ENCODE results near the gene ACTR2.

Gene ACTR2

GRCh38 chr2:65281627-65282351 is 54.2 kb downstream of the ACTR2 start:
- no peak for DNase-seq

- DNase-seq: no peak
Observed at GRCh38 chr2:65282477-65283053, 54.9 kb downstream of the ACTR2 start.

DNA sequence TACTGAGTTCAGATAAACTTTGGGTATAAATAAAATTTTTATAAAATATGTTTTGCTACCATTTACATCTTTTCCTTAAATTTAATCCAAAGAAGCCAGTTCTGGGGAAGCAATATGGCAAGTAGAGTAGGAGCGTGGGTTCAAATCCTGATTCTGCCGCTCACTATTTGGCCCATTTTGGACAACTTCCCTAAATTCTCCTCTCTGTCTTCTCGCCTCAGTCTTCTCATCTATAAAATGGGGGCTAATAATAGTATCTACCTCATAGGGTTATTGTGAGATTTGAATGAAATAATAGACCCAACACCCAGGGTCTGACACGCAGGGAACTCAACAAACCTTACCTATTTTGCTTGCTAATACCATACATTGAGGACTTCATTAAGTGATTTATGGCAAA is 59.7 kb downstream of the ACTR2 start:
- DNase-seq: no peak

GRCh38 chr2:65291216-65292105 is 63.8 kb downstream of the ACTR2 start:
- DNase-seq: no peak

DNA sequence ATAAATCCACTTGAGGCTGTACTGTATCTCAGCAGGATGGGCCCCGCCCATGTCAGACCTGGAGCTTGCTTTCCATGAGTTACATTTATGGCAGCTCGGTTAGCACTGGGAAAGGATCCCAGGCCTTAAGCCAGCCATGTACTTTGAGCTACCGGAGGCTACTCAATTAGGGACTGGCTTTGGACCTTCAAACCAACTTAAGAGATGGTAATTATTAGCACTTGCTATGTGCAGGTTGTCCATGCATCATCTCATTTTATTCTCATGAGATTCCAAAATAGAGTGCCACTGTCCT is 64.4 kb downstream of the ACTR2 start:
- DNase-seq: no peak

DNA sequence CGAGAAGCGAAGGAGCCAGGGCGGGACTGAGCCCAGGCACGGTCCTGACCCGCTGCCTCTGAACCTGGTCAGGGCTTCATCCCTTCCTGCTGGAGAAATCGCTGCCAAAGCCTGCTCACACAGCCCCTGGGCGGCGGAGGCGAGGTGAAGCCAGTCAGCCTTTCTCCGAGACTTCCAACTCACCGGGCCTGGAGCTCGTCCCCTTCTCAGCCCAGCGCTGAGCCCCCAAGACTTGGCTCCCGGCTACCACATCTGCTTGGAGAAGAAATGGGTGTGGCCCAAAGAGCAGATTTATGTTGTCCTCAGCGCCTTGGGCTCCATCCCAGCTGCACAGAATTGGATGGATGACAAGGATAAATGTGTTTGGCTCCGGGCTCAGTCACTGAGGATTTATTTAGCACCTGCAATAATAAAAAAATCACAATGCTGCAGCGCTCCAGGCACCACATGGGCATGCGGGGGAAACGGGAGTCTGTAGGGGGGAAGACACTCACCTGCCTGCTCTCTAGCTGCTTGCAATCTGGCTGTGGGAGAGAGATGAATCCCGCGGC is 64.9 kb downstream of the ACTR2 start:
- DNase-seq: no peak

DNA sequence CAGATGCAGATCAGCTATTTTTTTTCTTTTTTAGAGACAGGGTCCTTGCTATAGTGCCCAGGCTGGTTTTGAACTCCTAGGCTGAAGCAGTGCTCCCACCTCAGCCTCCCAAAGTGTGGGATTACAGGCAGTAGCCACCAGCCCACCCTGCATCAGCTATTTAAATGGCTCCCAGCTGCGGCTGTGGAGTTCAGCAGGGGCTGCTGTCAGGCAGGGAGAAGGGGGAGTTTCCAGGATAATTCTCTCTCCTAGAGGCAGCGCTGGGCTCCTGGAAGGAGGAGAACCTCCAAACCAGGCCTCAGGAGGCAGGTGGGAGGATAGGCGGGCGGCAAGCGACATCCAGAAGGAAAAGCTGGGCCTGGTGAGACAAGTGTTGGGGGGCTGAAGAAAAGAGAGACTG is 65.7 kb downstream of the ACTR2 start:
- DNase-seq: no peak

DNA sequence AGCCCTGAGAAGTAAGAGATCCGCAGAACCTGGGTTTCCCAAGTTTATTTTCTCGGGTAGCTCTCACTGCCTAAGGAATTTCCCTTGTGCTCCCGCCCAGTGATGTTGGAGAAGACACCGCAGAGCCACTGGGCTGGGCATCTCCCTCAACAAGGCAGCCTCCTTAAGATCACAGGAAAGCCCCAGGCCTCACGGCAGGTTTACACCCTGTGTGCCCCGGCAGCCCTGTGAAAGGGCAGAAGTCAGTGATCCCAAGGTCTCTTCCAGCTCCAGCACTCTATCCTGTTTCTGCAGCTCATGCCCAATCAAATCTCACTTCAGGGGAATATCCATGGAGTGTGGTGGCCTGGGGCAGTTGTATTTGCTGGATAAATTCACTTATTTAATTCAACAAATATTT is 66.5 kb downstream of the ACTR2 start:
- DNase-seq: no peak

DNA sequence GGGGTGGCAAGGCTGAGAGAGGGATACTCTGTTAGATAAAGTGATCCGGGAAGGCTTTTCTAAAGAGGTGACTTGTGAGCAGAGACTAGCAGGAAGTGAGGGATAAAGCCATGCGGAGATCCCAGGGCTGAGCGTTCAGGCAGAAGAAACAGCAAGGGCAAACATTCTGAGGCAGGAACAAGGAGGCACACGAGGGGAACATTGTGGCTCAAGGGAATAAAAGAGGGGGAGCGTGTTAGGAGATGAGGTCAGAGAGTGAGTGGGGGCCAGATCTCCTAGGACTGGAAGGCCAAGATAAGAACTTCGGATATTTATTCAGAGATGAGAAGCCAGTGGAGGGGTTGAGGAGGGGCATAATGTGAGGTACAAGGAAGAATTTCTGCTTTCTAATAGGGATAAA is 67.1 kb downstream of the ACTR2 start:
- DNase-seq: no peak

- DNase-seq: no peak
Observed at GRCh38 chr2:65296971-65297370, 69.3 kb downstream of the ACTR2 start.

DNA sequence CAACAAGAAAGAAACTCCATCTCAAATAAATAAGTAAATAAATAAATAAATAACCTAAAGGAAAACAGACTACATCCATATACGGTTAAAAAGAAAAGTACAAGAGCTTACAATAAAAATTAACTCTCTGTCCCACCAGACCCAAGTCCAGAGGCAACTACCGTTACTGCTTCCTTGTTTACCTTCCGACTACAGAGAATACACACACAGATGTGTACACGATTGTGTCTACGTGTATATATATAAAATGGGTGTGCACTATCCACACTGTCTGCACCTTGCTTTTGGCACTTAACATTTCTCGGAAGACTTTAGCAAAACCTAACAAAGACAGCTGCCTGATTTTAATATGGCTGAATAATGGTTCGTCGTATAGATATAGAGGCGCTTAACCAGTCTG is 69.9 kb downstream of the ACTR2 start:
- no peak for DNase-seq

- DNase-seq: no peak
Observed at GRCh38 chr2:65298089-65298488, 70.5 kb downstream of the ACTR2 start.

GRCh38 chr2:65299246-65299645 is 71.6 kb downstream of the ACTR2 start:
- no peak for DNase-seq

DNA sequence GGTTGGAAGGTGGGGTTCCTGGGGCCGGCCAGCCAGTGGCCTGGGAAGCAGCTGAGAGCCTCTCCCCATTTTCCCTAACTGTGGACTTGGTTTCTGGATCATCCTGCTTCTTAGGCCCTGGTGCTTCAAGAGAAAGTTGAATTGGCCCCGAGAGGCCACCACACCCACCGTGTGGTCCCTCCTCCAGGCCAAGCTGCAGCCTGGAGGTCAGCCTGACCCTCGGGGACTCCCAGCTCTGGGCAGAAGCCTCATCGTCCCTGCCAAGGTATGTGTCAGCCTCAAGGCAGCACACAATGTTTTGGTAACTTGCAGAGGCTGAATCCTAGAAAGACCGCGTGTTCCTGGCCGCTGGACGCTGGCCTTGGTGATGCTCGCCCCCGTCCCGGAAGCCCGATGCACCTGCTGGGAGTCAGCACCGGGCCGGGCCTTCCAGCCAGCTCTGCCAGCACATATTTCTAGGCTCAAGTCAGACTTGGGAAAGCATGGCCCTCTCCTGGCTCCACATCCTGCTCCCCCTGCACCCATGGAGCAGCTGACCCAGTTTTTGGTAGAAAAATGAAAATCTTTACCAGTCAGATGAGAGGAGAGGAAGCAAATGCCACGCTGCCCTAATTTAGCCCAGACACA is 72.6 kb downstream of the ACTR2 start:
- DNase-seq: no peak

GRCh38 chr2:65300761-65301711 is 73.4 kb downstream of the ACTR2 start:
- peak; percentile 61 for DNase-seq

- DNase-seq: no peak
Observed at GRCh38 chr2:65305934-65306333, 78.3 kb downstream of the ACTR2 start.

GRCh38 chr2:65309699-65310098 is 82.1 kb downstream of the ACTR2 start:
- DNase-seq: no peak

- no peak for DNase-seq
Observed at GRCh38 chr2:65311049-65311448, 83.4 kb downstream of the ACTR2 start.

- no peak for DNase-seq
Observed at GRCh38 chr2:65311596-65311995, 84.0 kb downstream of the ACTR2 start.

DNA sequence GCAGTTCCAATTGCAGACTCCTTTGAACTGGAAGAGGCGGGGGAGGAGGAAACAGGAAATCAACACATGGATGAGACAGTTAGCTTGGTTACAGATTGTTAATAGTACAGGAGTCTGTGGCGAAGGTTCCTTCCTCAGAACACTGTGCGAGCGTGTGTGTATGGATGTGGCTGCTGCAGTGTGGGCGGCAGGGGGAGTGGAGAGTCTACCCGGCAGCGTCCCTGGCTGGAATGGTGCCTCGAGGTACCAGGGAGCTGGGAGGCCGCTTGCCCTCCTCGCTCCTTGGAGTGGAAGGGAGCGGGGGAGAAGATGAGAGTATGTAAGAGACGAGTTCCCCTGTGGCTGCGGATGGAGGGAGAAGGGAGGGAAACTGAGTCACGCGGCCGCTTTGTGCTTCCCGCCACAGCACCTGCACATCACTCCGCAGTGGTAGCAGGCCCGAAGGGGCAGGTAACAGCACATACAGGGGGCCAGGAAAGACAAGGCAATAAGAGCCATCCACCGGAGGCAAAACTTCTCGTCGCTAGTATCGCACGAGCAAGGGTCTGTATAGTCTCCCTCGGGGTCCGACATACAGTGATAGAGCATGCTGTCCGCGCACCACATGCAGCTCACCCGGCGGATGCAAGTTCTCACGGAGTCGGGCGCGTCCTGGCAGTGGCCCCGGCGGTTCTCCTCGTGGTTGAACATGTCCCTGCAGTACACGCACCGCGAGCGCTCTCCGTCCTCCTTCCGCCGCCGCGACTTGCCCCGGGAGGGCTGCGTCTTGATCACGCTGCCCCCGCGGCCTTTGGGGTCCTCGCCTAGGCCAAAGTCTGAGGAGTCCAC is 85.7 kb downstream of the ACTR2 start:
- DNase-seq: no peak

DNA sequence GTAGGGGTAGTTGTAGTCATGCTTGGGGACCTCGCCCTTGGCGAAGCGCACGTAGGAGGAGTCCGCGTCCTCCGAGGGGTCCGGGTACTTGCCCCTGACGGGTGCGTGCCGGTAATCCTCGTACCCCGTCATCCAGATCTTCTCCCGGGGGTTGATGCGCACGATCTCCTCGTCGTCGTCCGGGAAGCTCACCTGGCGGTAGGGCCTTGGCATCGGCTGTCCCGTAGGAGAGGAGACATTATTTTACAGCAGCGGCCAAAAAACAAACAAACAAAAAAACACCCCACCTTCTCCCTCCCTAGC is 86.3 kb downstream of the ACTR2 start:
- DNase-seq: no peak
